HepG2 (cell line): Measurements from ENCODE around the gene GPR37L1. TPM values are rescaled to one million over a fixed set of nuclear protein-coding genes. Genes with fewer than 3 reads are reported as not detected.

Experiments used
- AGO1 ChIP-seq: fragments of 200-400 bp; formaldehyde crosslinking; IDR thresholded peaks from 2 replicates; pipeline ENCODE4 v1.6.1; 2017; ENCODE audit warnings: mild to moderate bottlenecking, low read depth, low read length, moderate library complexity; ENCODE audit not compliant: poor library complexity, severe bottlenecking
- ARID2 ChIP-seq: sonication (generic); formaldehyde crosslinking; IDR thresholded peaks from 2 replicates; pipeline ENCODE4 v1.8.1; 2022; ENCODE audit warnings: mild to moderate bottlenecking, missing genetic modification reagents, borderline replicate concordance
- DMTF1 ChIP-seq: sonication (generic); formaldehyde crosslinking; IDR thresholded peaks from 2 replicates; pipeline ENCODE4 v1.4.0; 2020; ENCODE audit warnings: mild to moderate bottlenecking, missing genetic modification reagents
- GATAD1 ChIP-seq: IDR thresholded peaks from 2 replicates; pipeline ENCODE4 v1.6.1; 2016; ENCODE audit warnings: missing genetic modification reagents, missing compliant biosample characterization
- MTERF4 ChIP-seq: sonication (generic); formaldehyde crosslinking; IDR thresholded peaks from 2 replicates; pipeline ENCODE4 v1.8.0; 2023; ENCODE audit warnings: mild to moderate bottlenecking, missing genetic modification reagents
- MYNN ChIP-seq: sonication (generic); formaldehyde crosslinking; IDR thresholded peaks from 2 replicates; pipeline ENCODE4 v1.4.0; 2020; ENCODE audit warnings: mild to moderate bottlenecking, low read depth, missing genetic modification reagents
- NBN ChIP-seq: fragments of 450-650 bp; conservative IDR thresholded peaks from 2 replicates; pipeline ENCODE4 v1.6.1; 2017
- NFIB ChIP-seq: sonication (generic); formaldehyde crosslinking; IDR thresholded peaks from 2 replicates; pipeline ENCODE4 v1.9.0; 2021; ENCODE audit warnings: missing genetic modification reagents, mild to moderate bottlenecking, borderline replicate concordance
- NR2F2 ChIP-seq: IDR thresholded peaks from 2 replicates; pipeline ENCODE4 v1.6.1; 2012; ENCODE audit warnings: low read depth, inconsistent platforms, borderline replicate concordance
- POLR2AphosphoS2 ChIP-seq: IDR thresholded peaks from 2 replicates; pipeline ENCODE4 v1.6.1; 2011; ENCODE audit warnings: low read depth, low read length, improper control_type of control experiment
- SIN3B ChIP-seq: fragments of 150-350 bp; IDR thresholded peaks from 2 replicates; pipeline ENCODE4 v1.6.1; 2014; ENCODE audit warnings: low read length
- SKI ChIP-seq: fragments of 450-650 bp; IDR thresholded peaks from one replicate; pipeline ENCODE4 v1.6.1; 2018; ENCODE audit warnings: mild to moderate bottlenecking; ENCODE audit not compliant: partially characterized antibody
- SPEN ChIP-seq: sonication (generic); formaldehyde crosslinking; IDR thresholded peaks from 2 replicates; pipeline ENCODE4 v1.5.1; 2020; ENCODE audit warnings: low read depth, mild to moderate bottlenecking, missing genetic modification reagents
- SUZ12 ChIP-seq: fragments of 150-350 bp; IDR thresholded peaks from 2 replicates; pipeline ENCODE4 v1.6.1; 2014; ENCODE audit warnings: low read depth, low read length
- ZBTB7A ChIP-seq: sonication (generic); formaldehyde crosslinking; IDR thresholded peaks from 2 replicates; pipeline ENCODE4 v1.8.0; 2022; ENCODE audit warnings: mild to moderate bottlenecking, missing genetic modification reagents
- ZBTB8A ChIP-seq: sonication (generic); formaldehyde crosslinking; IDR thresholded peaks from 2 replicates; pipeline ENCODE4 v1.4.0; 2020; ENCODE audit warnings: mild to moderate bottlenecking, low read depth, missing genetic modification reagents, borderline replicate concordance
- ZNF180 ChIP-seq: sonication (generic); formaldehyde crosslinking; IDR thresholded peaks from 2 replicates; pipeline ENCODE4 v1.4.0; 2020; ENCODE audit warnings: low read depth, missing genetic modification reagents, borderline replicate concordance
- ZNF280D ChIP-seq: sonication (generic); formaldehyde crosslinking; IDR thresholded peaks from 2 replicates; pipeline ENCODE4 v1.5.1; 2020; ENCODE audit warnings: mild to moderate bottlenecking, missing genetic modification reagents
- ZNF414 ChIP-seq: sonication (generic); formaldehyde crosslinking; IDR thresholded peaks from 2 replicates; pipeline ENCODE4 v1.5.0; 2020; ENCODE audit warnings: missing genetic modification reagents
- ZNF432 ChIP-seq: sonication (generic); formaldehyde crosslinking; IDR thresholded peaks from 2 replicates; pipeline ENCODE4 v1.5.0; 2020; ENCODE audit warnings: missing genetic modification reagents, mild to moderate bottlenecking, borderline replicate concordance
- ZNF44 ChIP-seq: sonication (generic); formaldehyde crosslinking; IDR thresholded peaks from 2 replicates; pipeline ENCODE4 v1.5.1; 2020; ENCODE audit warnings: mild to moderate bottlenecking, missing genetic modification reagents
- ZNF501 ChIP-seq: sonication (generic); formaldehyde crosslinking; IDR thresholded peaks from 2 replicates; pipeline ENCODE4 v1.5.1; 2020; ENCODE audit warnings: mild to moderate bottlenecking, moderate library complexity, missing genetic modification reagents
- ZSCAN31 ChIP-seq: sonication (generic); formaldehyde crosslinking; IDR thresholded peaks from 2 replicates; pipeline ENCODE4 v1.5.0; 2020; ENCODE audit warnings: low read depth, mild to moderate bottlenecking, missing genetic modification reagents
- polyA plus RNA-seq, 8 experiments: library from polyadenylated mRNA; depleted of rRNA in 3 of 8; stranded (reverse) in 7 of 8; unstranded in 1 of 8; fragments of >200 nt; fragmentation: Illumina TruSeq in 4 of 8; extraction: Trizol in 4 of 8; gene quantifications; 2 replicates each; pipeline versions ENCODE4 v1.2.1 to v1.2.3, GENCODE V29; 2011 to 2016; ENCODE audit warnings: low read depth in 4 of 8, missing spikeins in 1 of 8, mixed read lengths in 1 of 8; ENCODE audit not compliant: insufficient read depth in 1 of 8
- total RNA-seq, 5 experiments: library from RNA; depleted of rRNA; stranded (reverse); fragments of >200 nt; fragmentation: Illumina TruSeq; extraction: Trizol; gene quantifications; 2 replicates each; pipeline ENCODE4 v1.2.3, GENCODE V29; 2016; ENCODE audit warnings: low read depth in 1 of 5

GPR37L1 gene
- total and polyA plus RNA-seq, 2 of the 13 experiments (the other 11 are each of a cell fraction or from before 2014, with no cell fraction given) = 0.13 TPM; not detected in 1

- TF ChIP-seq ZBTB8A (no peak), SUZ12 (no peak), SKI (peak; percentile 66), MTERF4 (CRISPR knock-in tag) (no peak; the same call in 1 of the 2 replicates), ARID2 (CRISPR knock-in tag) (no peak), AGO1 (no peak), ZNF180 (no peak), NFIB (CRISPR knock-in tag) (no peak), ZNF44 (no peak), DMTF1 (CRISPR knock-in tag) (no peak), NBN (no peak), SIN3B (no peak), ZSCAN31 (CRISPR knock-in tag) (peak; percentile 64), ZBTB7A (CRISPR knock-in tag) (peak; percentile 36; the same call in 1 of the 2 replicates), ZNF414 (no peak; the same call in 1 of the 2 replicates), ZNF432 (CRISPR knock-in tag) (no peak), NR2F2 (no peak), MYNN (no peak), POLR2AphosphoS2 (no peak), SPEN (CRISPR knock-in tag) (peak; percentile 81; the same call in 1 of the 2 replicates), ZNF501 (CRISPR knock-in tag) (peak; percentile 72), GATAD1 (no peak; the same call in none of the 2 replicates), ZNF280D (CRISPR knock-in tag) (no peak)
Measured at GRCh38 chr1:202085682-202086373, 36.9 kb upstream of the GPR37L1 start (continued).
